Measurements from ENCODE around the gene ARID3C. TPM values are rescaled to one million over a fixed set of nuclear protein-coding genes. Genes with fewer than 3 reads are reported as not detected.

The ARID3C gene
- total RNA-seq, 1 experiment from 2014 or later: 0.33 TPM

- in situ Hi-C loops (cut with HindIII; ENCODE audit: low pct_unique_long_range_greater_than_20kb, low sequenced_read_pairs): no loop called here
- Histone ChIP-seq H3K27ac (ENCODE audit: low read length) (peak within 1 kb of the TSS; percentile 96), H3K4me3 (ENCODE audit: low read depth in 2 of 2, low read length in 2 of 2) (peak within 1 kb of the TSS; percentile 68 to 80), H3K4me1 (ENCODE audit: control insufficient read depth, insufficient read depth, low read length) (peaks cover 16% of the 10 kb centered on the region), H3K36me3 (ENCODE audit: control insufficient read depth, insufficient read depth, low read length) (no peaks in the 10 kb centered on the region), H3K9me3 (ENCODE audit: control insufficient read depth, insufficient read depth, low read depth, low read length) (no peaks in the 10 kb centered on the region), H3K27me3 (ENCODE audit: control insufficient read depth, insufficient read depth, low read length) (no peaks in the 10 kb centered on the region)
- ChIA-PET CTCF (interaction anchor here (0.5 to 1.4 kb wide), 3 partner anchors 22 to 90 kb away, joined by 3 to 6 read pairs (median 3); no protein-coding TSS in a partner anchor), POLR2A (interaction anchor here (0.8 kb wide), 1 partner anchor 24 kb away, joined by 9 read pairs; no protein-coding TSS in a partner anchor)
- no TSS peak for BruUV-seq (replicated peaks)
- intact Hi-C loops (cut with micrococcal nuclease; ENCODE audit: unreplicated experiment): no loop called here
- TF ChIP-seq, protein P1, sequence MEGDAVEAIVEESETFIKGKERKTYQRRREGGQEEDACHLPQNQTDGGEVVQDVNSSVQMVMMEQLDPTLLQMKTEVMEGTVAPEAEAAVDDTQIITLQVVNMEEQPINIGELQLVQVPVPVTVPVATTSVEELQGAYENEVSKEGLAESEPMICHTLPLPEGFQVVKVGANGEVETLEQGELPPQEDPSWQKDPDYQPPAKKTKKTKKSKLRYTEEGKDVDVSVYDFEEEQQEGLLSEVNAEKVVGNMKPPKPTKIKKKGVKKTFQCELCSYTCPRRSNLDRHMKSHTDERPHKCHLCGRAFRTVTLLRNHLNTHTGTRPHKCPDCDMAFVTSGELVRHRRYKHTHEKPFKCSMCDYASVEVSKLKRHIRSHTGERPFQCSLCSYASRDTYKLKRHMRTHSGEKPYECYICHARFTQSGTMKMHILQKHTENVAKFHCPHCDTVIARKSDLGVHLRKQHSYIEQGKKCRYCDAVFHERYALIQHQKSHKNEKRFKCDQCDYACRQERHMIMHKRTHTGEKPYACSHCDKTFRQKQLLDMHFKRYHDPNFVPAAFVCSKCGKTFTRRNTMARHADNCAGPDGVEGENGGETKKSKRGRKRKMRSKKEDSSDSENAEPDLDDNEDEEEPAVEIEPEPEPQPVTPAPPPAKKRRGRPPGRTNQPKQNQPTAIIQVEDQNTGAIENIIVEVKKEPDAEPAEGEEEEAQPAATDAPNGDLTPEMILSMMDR (IDR thresholded peaks at IDR 0.05): no peak
- TF ChIP-seq POLR2AphosphoS5 (IDR thresholded peaks at IDR 0.05; ENCODE audit: low read depth, low read length): peak; percentile 93
- TF ChIP-seq, protein P2, sequence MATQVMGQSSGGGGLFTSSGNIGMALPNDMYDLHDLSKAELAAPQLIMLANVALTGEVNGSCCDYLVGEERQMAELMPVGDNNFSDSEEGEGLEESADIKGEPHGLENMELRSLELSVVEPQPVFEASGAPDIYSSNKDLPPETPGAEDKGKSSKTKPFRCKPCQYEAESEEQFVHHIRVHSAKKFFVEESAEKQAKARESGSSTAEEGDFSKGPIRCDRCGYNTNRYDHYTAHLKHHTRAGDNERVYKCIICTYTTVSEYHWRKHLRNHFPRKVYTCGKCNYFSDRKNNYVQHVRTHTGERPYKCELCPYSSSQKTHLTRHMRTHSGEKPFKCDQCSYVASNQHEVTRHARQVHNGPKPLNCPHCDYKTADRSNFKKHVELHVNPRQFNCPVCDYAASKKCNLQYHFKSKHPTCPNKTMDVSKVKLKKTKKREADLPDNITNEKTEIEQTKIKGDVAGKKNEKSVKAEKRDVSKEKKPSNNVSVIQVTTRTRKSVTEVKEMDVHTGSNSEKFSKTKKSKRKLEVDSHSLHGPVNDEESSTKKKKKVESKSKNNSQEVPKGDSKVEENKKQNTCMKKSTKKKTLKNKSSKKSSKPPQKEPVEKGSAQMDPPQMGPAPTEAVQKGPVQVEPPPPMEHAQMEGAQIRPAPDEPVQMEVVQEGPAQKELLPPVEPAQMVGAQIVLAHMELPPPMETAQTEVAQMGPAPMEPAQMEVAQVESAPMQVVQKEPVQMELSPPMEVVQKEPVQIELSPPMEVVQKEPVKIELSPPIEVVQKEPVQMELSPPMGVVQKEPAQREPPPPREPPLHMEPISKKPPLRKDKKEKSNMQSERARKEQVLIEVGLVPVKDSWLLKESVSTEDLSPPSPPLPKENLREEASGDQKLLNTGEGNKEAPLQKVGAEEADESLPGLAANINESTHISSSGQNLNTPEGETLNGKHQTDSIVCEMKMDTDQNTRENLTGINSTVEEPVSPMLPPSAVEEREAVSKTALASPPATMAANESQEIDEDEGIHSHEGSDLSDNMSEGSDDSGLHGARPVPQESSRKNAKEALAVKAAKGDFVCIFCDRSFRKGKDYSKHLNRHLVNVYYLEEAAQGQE (IDR thresholded peaks at IDR 0.05; ENCODE audit: insufficient read depth in 1 of 2, low read depth in 2 of 2, low read length in 1 of 2): no peak
- DNase-seq (ENCODE audit: low read depth, low spot score): no peak
- ATAC-seq: peak; percentile 94
These were observed 16.8 kb downstream of the ARID3C start, which contains the start of gene RPP25L for GRCh38 chr9:34611811-34612787. Gene RPP25L (minus strand): TSS chr9:34612097. CDS start chr9:34611296, 801 bp downstream.

DNA sequence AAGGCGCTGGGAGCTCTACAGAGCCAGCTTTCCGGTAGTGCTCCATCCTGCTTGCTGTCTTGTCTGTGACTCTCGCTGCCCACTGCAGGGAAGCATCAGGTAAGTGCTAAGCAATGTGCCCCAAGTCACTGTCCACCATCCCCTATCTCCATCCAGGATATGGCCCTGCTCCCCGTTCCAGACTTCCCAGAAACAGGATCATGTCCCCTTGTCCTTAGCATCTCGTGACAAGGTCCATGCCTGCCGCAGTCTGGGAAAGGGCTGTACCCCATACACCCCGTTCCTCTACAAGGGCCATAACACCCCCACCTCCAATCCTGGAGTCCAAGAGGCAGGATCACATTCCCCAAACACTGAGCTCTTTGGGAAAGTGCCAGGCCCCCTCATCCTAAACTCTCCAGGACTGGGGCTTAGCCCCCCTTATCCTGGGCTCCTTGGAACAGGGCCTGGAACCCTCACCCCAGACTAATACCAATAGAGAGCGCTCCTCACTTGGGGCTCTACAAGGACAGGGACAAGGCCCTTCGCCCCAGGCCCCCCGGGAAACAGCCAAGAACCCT lies 17.5 kb downstream of the ARID3C start:
- BruUV-seq (replicated peaks): TSS peak; percentile 73
- CTCF ChIA-PET: interaction anchor here (0.8 to 1.4 kb wide), 2 partner anchors 19 to 23 kb away, joined by 3 to 6 read pairs; no protein-coding TSS in a partner anchor
- in situ Hi-C loops (cut with HindIII; ENCODE audit: low pct_unique_long_range_greater_than_20kb, low sequenced_read_pairs): no loop called here

More for the DNA sequence above, 17.5 kb downstream of the ARID3C start:
- no peaks in the 10 kb centered on the region for H3K9me3 ChIP-seq (ENCODE audit: control insufficient read depth, insufficient read depth, low read depth, low read length)
- H3K36me3 ChIP-seq (ENCODE audit: control insufficient read depth, insufficient read depth, low read length): no peaks in the 10 kb centered on the region
- no peaks in the 10 kb centered on the region for H3K27me3 ChIP-seq (ENCODE audit: control insufficient read depth, insufficient read depth, low read length)
- POLR2A ChIA-PET: no interaction called here
- TF ChIP-seq POLR2AphosphoS5 (IDR thresholded peaks at IDR 0.05; ENCODE audit: low read depth, low read length) (no peak), TCF7L2 (IDR thresholded peaks at IDR 0.05; ENCODE audit: low read depth, low read length) (no peak), SIN3A (IDR thresholded peaks at IDR 0.05; ENCODE audit: borderline replicate concordance, insufficient read depth, low read depth, low read length) (no peak)
- TF ChIP-seq, protein P1 (IDR thresholded peaks at IDR 0.05): no peak
- TF ChIP-seq, protein P2 (IDR thresholded peaks at IDR 0.05; ENCODE audit: insufficient read depth in 1 of 2, low read depth in 2 of 2, low read length in 1 of 2): no peak
- peaks cover 16% of the 10 kb centered on the region for H3K4me1 ChIP-seq (ENCODE audit: control insufficient read depth, insufficient read depth, low read length)
- no peak for DNase-seq (ENCODE audit: low read depth, low spot score)
- intact Hi-C loops (cut with micrococcal nuclease; ENCODE audit: unreplicated experiment): no loop called here
- ATAC-seq: peak; percentile 15
- peak overlapping the region; percentile 96 for H3K27ac ChIP-seq (ENCODE audit: low read length)
- H3K4me3 ChIP-seq (ENCODE audit: low read depth in 2 of 2, low read length in 2 of 2): peak overlapping the region; percentile 68 to 80
